ENCODE data around the gene BORCS8. TPM values are rescaled to one million over a fixed set of nuclear protein-coding genes. Genes with fewer than 3 reads are reported as not detected.

BORCS8 gene
- total RNA-seq, 4 donors from 2014 or later, result 4.4 to 15.2 (median 10.9) TPM

DNA sequence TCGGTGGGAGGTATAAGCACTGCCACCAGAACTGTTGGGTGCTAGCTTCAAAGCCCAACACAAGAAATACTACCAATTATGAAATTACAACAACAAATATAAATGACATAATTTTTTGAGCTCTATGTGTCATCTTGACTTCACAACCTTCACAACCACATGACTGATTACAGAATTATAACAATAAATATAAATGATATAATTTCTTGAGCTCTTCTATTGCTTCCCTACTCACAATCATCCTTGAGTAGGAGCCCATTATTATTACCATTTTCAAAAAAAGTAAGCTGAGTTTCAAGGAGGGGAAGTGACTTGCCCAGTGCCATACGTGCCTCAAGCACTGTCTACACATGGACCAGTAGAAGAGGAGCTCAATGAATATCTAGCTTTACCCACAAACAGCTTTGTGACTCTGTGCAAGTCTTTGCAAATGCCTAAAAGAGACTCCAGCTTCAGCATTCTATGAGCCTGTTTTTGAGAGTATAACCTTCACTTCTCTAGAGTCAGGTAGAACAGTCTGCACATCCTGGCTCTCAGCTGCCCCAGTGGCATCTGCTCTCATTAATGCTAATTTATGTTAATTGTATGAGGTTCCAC lies 42.4 kb upstream of the BORCS8 start:
- no peak for TF ChIP-seq POLR2A (IDR thresholded peaks at IDR 0.05)
- TF ChIP-seq, protein P1, sequence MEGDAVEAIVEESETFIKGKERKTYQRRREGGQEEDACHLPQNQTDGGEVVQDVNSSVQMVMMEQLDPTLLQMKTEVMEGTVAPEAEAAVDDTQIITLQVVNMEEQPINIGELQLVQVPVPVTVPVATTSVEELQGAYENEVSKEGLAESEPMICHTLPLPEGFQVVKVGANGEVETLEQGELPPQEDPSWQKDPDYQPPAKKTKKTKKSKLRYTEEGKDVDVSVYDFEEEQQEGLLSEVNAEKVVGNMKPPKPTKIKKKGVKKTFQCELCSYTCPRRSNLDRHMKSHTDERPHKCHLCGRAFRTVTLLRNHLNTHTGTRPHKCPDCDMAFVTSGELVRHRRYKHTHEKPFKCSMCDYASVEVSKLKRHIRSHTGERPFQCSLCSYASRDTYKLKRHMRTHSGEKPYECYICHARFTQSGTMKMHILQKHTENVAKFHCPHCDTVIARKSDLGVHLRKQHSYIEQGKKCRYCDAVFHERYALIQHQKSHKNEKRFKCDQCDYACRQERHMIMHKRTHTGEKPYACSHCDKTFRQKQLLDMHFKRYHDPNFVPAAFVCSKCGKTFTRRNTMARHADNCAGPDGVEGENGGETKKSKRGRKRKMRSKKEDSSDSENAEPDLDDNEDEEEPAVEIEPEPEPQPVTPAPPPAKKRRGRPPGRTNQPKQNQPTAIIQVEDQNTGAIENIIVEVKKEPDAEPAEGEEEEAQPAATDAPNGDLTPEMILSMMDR (IDR thresholded peaks at IDR 0.05), result no peak
- intact Hi-C loops (cut with DNase I; ENCODE audit: low total_unique reads), result no loop called here
- H3K4me3 ChIP-seq (ENCODE audit: low read depth, poor library complexity, severe bottlenecking), result no peak overlapping the region
- no peak for DNase-seq (ENCODE audit: low spot score in 2 of 2)
- 92 to 93% methylated on average over 2 of the region's 2 CpGs for WGBS, 2 donors

DNA sequence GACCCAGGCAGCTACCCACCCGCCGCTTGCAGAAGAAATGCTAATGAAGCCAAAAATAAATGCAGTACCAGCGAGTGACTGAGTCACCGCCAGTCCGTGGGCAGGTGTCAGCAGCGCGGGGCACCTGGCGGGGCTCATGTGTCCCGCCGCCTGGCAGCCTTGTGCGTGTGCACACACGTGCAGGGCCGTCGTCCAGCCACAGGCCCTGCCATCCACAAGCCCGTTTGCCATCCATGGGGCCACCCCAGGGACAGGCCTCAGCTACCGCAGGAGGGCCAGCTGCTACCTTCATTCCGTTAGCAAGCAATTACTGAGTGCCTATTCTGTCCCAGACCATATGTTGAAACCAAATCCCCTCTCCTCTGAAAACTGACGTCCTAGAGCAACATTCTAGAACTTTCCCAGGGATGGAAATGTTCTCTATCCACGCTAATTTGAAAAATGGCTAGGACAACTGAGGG lies 40.3 kb upstream of the BORCS8 start:
- no peak overlapping the region for H3K4me3 ChIP-seq (ENCODE audit: low read depth, poor library complexity, severe bottlenecking)
- 68 to 73% methylated on average over 13 to 19 of the region's 19 CpGs for WGBS, 2 donors
- no peak for DNase-seq (ENCODE audit: low spot score in 2 of 2)
- intact Hi-C loops (cut with DNase I; ENCODE audit: low total_unique reads), result no loop called here
- TF ChIP-seq, protein P1 (IDR thresholded peaks at IDR 0.05), result no peak
- TF ChIP-seq POLR2A (IDR thresholded peaks at IDR 0.05), result no peak

DNA sequence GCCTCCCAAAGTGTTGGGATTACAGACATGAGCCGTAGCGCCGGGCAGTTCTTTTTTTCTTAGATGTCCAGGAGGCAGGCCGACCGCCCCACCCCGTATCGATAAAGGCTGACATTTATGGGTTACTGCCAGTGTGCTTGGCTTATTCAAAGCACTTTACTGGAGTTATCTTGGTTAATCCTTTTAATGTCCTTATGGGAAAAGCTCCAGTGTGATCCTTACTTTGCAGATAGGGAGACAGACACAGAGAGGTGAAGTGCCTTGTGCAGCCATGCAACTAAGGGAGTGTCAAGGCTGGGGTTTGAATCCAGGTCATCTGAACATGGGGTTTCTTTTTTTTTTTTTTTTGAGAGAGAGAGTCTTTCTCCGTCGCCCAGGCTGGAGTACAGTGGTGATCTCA lies 39.0 kb upstream of the BORCS8 start:
- DNase-seq (ENCODE audit: low spot score in 2 of 2), result no peak
- WGBS, 2 donors, result 81 to 87% methylated on average over 9 of the region's 9 CpGs
- no peak overlapping the region for H3K4me3 ChIP-seq (ENCODE audit: low read depth, poor library complexity, severe bottlenecking)
- intact Hi-C loops (cut with DNase I; ENCODE audit: low total_unique reads), result no loop called here
- TF ChIP-seq, protein P1 (IDR thresholded peaks at IDR 0.05), result no peak
- TF ChIP-seq POLR2A (IDR thresholded peaks at IDR 0.05), result no peak

DNA sequence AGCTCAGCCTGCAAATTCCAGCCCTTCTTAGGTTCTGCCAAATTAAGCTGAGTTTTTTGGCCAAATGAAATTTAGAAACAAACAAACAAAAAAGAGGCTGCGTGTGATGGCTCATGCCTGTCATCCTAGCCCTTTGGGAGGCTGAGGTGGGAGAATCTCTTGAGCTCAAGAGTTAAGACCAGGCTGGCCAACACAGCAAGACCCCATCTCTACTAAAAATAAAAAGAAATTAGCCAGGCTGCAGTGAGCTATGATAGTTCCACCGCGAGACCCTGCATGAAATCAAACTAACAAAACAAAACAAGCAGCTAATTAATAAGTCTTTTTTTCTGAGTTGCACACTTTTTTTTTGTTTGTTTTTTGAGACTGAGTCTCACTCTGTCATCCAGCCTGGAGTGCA lies 37.7 kb upstream of the BORCS8 start:
- TF ChIP-seq, protein P1 (IDR thresholded peaks at IDR 0.05), result no peak
- TF ChIP-seq POLR2A (IDR thresholded peaks at IDR 0.05), result no peak
- intact Hi-C loops (cut with DNase I; ENCODE audit: low total_unique reads), result no loop called here
- WGBS, 2 donors, result 81 to 90% methylated on average over 3 of the region's 3 CpGs
- H3K4me3 ChIP-seq (ENCODE audit: low read depth, poor library complexity, severe bottlenecking), result no peak overlapping the region
- DNase-seq (ENCODE audit: low spot score in 2 of 2), result no peak

DNA sequence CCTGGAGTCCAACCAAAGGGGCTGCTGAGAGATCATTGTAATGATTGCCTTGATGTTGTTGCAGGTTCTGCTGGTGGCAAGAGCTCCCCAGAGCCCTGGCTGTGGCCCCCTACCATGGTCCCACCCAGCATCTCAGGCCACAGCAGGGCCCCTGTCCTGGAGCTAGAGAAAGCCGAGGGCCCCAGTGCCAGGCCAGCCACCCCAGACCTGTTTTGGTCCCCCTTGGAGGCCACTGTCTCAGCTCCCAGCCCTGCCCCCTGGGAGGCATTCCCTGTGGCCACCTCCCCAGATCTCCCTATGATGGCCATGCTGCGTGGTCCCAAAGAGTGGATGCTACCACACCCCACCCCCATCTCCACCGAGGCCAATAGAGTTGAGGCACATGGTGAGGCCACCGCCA lies 35.3 kb upstream of the BORCS8 start:
- no peak for TF ChIP-seq POLR2A (IDR thresholded peaks at IDR 0.05)
- TF ChIP-seq, protein P1 (IDR thresholded peaks at IDR 0.05), result no peak
- 89 to 92% methylated on average over 2 to 4 of the region's 4 CpGs for WGBS, 2 donors
- intact Hi-C loops (cut with DNase I; ENCODE audit: low total_unique reads), result no loop called here
- DNase-seq (ENCODE audit: low spot score in 2 of 2), result no peak
- H3K4me3 ChIP-seq (ENCODE audit: low read depth, poor library complexity, severe bottlenecking), result no peak overlapping the region

DNA sequence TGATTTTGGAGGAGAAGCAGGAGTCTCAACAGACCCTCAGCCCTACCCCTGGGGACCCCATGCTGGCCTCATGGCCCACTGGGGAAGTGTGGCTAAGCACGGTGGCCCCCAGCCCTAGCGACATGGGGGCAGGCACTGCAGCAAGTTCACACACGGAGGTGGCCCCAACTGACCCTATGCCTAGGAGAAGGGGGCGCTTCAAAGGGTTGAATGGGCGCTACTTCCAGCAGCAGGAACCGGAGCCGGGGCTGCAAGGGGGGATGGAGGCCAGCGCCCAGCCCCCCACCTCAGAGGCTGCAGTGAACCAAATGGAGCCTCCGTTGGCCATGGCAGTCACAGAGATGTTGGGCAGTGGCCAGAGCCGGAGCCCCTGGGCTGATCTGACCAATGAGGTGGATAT lies 34.7 kb upstream of the BORCS8 start:
- DNase-seq (ENCODE audit: low spot score in 2 of 2), result no peak
- no peak overlapping the region for H3K4me3 ChIP-seq (ENCODE audit: low read depth, poor library complexity, severe bottlenecking)
- WGBS, 2 donors, result 66 to 69% methylated on average over 10 of the region's 10 CpGs
- TF ChIP-seq, protein P1 (IDR thresholded peaks at IDR 0.05), result no peak
- no peak for TF ChIP-seq POLR2A (IDR thresholded peaks at IDR 0.05)
- intact Hi-C loops (cut with DNase I; ENCODE audit: low total_unique reads), result no loop called here
